Activated T-cell treated with anti-CD3 and anti-CD28 coated beads for 1 hour (primary cell): ENCODE data around the gene FBXL15.

Source experiments
- DNase-seq: peaks from one replicate; pipeline ENCODE4 v3.0.0-alpha.2; 2020; ENCODE audit warnings: low read depth

FBXL15 gene

GRCh38 chr10:102411341-102412255 is 9.0 kb upstream of the FBXL15 start:
- DNase-seq: no peak

GRCh38 chr10:102412293-102412692 is 8.3 kb upstream of the FBXL15 start:
- no peak for DNase-seq

DNA sequence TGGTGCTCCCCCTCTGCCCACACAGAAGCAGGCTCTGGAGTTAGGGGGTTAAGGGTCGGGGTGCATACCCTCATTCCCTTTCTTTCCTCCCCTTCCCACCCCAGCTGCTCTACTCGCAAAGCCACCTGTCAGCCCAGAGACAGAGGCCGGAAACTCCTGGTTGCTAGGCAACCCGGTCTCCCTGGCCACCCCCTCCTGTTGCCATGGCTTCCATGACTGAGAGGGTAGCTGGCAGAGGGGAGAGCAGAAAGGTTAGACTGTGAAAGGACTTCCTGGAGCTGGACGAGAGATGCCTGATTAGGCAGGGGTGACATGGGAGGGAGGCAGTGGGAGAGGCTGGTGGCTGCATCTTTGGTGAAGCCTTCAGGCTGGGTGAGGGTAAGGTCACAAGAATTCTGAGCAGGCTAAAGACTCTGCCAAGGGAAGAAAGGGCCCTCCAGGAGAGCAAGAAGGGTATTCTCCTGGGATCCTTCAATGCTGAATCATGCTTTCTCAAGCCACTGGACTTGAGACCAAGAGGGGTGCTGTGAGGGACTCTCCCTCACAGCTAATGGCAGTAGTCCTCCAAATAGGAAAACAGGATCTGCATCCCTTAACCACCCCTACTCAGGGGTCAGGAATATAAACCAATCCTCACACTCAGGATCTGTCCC is 7.5 kb upstream of the FBXL15 start:
- no peak for DNase-seq

DNA sequence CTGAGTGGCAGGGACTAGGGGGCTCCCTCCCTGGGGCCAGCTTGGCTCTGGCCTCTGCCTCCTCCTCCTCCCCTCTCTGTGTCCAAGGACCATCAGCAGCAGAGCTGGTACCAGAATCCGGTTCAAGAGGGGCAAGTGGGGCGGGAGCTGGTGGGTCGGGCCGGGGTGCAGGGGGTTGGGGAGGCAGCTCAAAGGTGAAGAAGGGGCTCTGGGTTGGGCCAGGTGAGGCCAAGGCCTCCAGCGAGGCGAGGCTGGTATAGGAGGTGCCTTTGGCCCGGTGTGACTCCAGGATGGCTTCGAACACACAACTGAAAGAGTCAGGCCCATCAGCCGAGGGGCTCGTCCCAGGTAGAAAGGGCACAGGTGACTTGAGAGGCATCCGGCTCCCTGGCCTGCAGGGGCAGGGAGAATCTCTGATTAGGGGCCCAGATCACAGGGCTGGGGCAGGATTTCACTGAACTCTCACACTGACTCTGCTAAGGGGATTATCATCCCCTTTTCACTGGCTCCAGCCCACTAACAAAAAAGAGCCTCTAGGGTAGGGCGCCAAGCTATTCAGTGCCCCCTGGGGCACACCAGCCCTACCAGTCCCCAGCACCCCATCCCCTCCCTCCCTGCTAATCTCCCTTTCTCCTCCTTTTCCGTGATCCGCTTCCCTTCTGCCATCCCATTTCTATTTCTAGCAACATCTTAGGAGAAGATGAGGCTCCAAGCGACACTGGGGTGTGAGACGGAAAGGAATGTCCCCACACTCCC is 6.7 kb upstream of the FBXL15 start:
- no peak for DNase-seq

- DNase-seq: no peak
Observed at GRCh38 chr10:102414749-102415148, 5.9 kb upstream of the FBXL15 start.

DNA sequence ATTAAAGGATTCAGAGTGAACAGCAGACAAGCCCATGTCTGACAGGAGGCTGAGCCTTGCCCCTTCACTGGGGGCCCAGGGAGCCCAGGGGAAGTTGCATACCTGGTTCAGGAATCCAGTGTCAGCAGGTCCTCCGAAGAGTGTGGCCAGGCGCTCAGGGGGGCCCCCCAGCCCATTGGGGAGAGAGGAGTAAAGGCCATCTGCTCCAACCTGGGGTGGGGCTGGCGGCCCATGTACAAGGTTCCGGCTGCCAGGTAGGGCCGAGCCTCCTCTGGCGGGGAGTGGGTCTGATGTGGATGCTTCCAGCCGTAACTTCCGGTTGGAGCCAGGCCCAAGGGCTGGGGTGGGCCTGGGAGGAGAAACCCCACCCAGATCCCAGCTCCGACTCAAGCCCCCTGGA is 4.4 kb upstream of the FBXL15 start:
- DNase-seq: no peak

- no peak for DNase-seq
Observed at GRCh38 chr10:102416695-102417094, 3.9 kb upstream of the FBXL15 start.

DNA sequence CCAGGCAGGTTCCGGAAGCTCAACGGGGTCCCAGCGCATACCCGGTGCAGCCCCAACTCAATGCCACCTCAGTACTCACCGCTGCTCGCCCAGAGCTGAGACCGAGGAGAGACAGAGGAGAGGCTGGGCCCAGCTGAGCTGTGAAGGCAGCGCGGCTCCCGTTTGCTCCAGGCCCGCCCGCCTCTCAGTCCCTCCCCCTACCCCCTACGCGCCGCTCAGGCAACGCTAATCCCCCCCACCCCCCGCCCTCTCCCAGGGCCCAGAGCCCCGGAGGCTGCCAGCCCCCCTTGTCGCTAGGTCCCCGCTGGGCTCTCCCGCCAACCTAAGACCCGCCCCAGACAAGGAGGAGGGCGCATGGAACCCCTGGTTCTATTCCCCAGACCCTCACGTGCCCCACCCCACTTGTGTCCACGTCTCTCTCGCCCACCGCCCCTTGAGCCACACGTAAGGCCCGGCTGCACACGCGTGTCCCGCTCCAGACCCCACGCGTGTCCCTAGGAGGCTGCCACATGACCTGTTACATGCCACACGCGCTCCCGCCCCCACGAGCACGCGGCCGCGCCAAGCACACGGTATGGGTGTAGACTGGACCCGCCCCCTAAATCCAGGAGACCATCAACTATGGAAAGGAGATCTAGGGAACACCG is 1.9 kb upstream of the FBXL15 start, which contains the start of gene PSD:
Gene PSD, minus strand, starts transcription at position 164 of the 647 bp plus-strand sequence. CDS start 1,747 bp downstream, outside the sequence.
- no peak for DNase-seq

DNA sequence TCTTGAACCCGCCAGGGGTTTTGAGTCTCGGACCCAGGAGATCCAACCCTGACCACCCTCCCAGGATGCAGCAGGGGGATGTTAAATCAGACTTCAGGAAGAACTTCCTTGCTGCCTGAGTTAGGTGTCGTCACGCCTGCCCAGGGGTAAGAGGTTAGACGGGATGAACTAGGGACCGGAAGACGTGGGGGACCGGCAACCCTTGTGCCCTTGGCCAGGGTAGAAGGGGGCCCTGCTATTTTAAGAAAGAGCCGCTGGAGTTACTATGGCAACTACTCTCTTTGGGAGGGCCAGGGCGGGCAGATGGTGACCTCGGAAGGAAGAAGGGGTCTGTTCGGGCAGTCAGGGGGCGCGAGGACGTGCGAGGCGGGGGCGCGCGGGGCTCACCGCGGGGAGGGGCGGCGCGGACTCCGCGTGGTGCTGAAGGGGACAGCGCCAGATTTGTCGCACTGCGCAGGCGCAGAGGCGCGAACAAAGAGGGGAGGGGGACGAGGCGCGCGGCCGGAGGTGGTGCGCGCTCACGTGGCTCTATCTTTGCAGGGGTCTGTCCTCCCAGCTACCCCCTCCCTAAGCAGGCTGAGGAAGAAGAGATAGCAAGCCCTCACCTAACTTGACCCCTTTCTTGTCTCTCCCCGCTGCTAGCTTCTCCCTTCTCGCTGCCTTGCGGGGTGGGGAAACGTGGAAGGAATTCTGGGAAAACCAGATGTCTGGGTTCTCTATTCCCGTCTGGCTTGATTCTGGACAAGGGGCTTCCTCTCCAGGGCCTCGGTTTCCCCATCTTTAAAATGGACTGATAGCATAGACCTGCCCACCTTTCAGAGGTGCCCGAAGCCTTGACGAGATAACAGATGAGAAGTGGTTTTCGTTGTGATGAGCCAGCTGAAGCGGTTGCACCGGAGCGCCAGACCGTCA is 1.1 kb upstream of the FBXL15 start:
- peak; percentile 68 for DNase-seq

GRCh38 chr10:102420181-102420713 is 389 bp upstream of the FBXL15 start:
- DNase-seq: no peak

- DNase-seq: no peak
Observed at GRCh38 chr10:102421507-102421756, 796 bp downstream of the FBXL15 start.

- no peak for DNase-seq
Observed at GRCh38 chr10:102421757-102422512, 1.3 kb downstream of the FBXL15 start.

GRCh38 chr10:102422545-102423129 is 2.0 kb downstream of the FBXL15 start:
- DNase-seq: no peak

DNA sequence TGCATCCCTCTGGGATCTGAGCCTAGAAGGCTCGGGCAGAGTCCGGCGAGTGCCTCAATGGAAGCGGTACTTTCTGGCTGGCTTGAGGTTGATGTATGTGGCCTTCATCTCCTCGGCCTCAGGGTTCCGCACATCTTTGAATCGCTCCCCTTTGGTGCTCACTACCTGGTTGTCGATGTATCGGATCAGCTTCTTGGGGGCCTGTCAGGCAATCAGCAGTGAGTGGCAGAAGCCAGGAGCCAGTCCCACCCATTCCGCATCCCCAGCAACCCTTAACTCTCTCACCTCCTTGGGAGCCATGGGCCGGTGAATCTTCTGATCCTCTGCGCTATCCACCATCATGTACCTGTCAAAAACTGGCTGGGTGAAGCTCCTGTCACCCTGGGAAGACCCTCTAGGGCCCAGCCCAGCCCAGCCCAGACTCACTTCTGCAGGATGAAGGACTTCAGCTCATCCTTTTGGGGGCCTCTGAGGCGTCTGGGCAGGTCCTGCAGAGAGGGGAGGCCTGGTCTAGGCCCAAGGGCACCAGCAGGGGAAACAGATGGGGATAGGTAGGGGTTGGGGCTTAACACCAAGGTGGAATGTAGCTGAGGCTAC is 2.8 kb downstream of the FBXL15 start:
- no peak for DNase-seq

DNA sequence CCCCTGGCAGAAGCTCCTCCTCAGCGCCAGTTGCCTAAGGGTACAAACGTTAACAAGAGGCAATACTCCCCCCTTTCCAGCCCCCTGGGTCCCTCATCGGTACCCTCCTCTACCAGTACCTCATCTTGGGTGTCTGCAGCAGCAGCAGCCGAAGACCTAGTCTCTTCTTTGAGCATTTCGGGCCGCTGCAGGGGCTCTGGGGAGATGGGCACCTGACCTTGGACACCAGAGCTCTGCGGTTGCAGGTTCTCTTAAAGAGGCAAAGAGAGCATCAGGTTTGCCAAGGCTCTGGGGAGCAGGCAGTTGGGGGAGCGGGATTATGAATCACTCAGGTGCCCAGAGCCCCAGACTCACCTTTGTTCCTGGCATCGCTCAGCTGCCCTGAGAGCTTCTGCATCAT is 3.5 kb downstream of the FBXL15 start:
- DNase-seq: no peak

GRCh38 chr10:102424916-102425315 is 4.3 kb downstream of the FBXL15 start:
- DNase-seq: no peak

- DNase-seq: no peak
Observed at GRCh38 chr10:102425444-102425843, 4.8 kb downstream of the FBXL15 start.

- DNase-seq: no peak
Observed at GRCh38 chr10:102426803-102427287, 6.2 kb downstream of the FBXL15 start.

DNA sequence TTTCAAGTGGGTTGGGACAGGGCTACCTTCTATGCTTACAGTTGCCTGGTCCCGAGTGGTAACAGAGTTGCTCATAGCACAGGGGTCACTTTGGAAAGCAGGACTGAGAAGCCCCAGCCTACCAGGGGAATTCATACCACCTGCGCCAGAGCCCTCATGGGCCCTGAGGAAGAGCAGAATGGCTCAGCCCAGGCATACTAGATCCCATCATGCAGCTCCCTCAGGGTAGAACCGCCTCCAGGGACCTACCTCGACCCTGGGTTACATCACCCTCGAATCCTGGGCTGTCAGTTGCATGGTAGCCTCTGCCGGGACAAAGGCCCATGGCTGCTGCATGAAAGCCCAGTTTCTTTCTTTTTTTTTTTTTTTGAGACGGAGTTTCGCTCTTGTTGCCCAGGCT is 8.8 kb downstream of the FBXL15 start:
- no peak for DNase-seq
